ENCODE measurements around the gene PCDHGA10.

PCDHGA10 gene

DNA sequence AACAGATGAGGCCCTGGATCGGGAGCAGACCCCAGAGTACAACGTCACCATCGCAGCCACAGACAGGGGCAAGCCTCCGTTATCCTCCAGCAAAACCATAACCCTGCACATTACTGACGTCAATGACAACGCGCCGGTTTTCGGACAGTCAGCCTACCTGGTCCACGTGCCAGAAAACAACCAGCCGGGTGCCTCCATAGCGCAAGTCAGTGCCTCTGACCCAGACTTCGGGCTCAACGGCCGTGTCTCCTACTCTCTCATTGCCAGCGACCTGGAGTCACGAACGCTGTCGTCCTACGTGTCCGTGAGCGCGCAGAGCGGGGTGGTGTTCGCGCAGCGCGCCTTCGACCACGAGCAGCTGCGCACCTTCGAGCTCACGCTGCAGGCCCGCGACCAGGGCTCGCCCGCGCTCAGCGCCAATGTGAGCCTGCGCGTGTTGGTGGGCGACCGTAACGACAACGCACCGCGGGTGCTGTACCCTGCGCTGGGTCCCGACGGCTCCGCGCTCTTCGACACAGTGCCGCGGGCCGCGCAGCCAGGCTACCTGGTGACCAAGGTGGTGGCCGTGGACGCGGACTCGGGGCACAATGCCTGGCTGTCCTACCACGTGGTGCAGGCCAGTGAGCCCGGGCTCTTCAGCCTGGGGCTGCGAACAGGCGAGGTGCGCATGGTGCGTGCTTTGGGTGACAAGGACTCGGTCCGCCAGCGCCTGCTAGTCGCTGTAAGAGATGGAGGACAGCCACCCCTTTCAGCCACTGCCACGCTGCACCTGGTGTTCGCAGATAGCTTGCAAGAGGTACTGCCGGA lies 6.5 kb downstream of the PCDHGA10 start:
- in situ Hi-C loops (cut with HindIII; ENCODE audit: low pct_ligation_motif_present, low sequenced_read_pairs), result loop anchor here (25.0 kb wide), 1 partner anchor 93 kb away; no protein-coding TSS in a partner anchor
- H3K4me3 ChIP-seq (ENCODE audit: low read depth, low read length), result no peak overlapping the region
- no peaks in the 10 kb centered on the region for H3K27me3 ChIP-seq (replicated peaks)

DNA sequence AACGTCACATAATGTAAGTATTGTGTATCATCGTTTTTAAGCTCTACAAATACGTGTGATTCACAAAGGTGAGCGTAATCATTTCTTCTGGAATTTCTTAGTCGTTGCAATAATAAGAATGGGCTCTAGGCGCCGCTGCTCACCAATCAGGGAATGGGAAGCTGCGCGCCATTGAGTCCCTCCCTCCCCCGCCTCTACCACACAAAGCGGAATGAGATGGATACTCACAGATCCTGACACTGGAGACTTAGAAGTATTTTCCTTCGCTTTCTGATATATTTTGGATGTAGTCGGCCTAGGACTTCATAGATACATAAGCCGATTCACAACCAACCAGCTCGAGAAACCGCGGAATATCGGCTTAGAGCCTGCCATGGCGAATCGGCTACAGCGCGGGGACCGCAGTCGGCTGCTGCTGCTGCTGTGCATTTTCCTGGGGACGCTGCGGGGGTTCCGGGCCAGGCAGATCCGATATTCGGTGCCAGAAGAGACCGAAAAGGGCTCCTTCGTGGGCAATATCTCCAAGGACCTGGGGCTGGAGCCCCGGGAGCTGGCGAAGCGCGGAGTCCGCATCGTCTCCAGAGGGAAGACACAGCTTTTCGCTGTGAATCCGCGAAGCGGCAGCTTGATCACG lies 8.2 kb downstream of the PCDHGA10 start, which contains the start of gene PCDHGA11:
Gene PCDHGA11, plus strand, starts transcription at position 197 of the 634 bp plus-strand sequence. Its CDS starts 177 bp downstream, at position 374.
- TF ChIP-seq, protein P1, sequence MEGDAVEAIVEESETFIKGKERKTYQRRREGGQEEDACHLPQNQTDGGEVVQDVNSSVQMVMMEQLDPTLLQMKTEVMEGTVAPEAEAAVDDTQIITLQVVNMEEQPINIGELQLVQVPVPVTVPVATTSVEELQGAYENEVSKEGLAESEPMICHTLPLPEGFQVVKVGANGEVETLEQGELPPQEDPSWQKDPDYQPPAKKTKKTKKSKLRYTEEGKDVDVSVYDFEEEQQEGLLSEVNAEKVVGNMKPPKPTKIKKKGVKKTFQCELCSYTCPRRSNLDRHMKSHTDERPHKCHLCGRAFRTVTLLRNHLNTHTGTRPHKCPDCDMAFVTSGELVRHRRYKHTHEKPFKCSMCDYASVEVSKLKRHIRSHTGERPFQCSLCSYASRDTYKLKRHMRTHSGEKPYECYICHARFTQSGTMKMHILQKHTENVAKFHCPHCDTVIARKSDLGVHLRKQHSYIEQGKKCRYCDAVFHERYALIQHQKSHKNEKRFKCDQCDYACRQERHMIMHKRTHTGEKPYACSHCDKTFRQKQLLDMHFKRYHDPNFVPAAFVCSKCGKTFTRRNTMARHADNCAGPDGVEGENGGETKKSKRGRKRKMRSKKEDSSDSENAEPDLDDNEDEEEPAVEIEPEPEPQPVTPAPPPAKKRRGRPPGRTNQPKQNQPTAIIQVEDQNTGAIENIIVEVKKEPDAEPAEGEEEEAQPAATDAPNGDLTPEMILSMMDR (IDR thresholded peaks at IDR 0.05; ENCODE audit: low read depth, low read length, missing control alignments), result peak; percentile 74
- H3K36me3 ChIP-seq (replicated peaks), result no peaks in the 10 kb centered on the region
- H3K27ac ChIP-seq, result no peak within 1 kb of the TSS
- DNase-seq, result peak; percentile 60
- H3K4me3 ChIP-seq (ENCODE audit: low read depth, low read length), result peak within 1 kb of the TSS; percentile 62
- in situ Hi-C loops (cut with HindIII; ENCODE audit: low pct_ligation_motif_present, low sequenced_read_pairs), result loop anchor here (25.0 kb wide), 1 partner anchor 91 kb away; no protein-coding TSS in a partner anchor
- H3K27me3 ChIP-seq (replicated peaks), result no peaks in the 10 kb centered on the region

More for the DNA sequence above, 6.5 kb downstream of the PCDHGA10 start:
- H3K27ac ChIP-seq, result no peak overlapping the region
- no peaks in the 10 kb centered on the region for H3K36me3 ChIP-seq (replicated peaks)
- TF ChIP-seq, protein P1 (IDR thresholded peaks at IDR 0.05; ENCODE audit: low read depth, low read length, missing control alignments), result no peak
- DNase-seq, result no peak

GRCh38 chr5:141421489-141421855 lies 8.7 kb downstream of the PCDHGA10 start:
- in situ Hi-C loops (cut with HindIII; ENCODE audit: low pct_ligation_motif_present, low sequenced_read_pairs), result loop anchor here (25.0 kb wide), 1 partner anchor 91 kb away; no protein-coding TSS in a partner anchor
- Histone ChIP-seq H3K36me3 (replicated peaks) (no peaks in the 10 kb centered on the region), H3K27ac (no peak overlapping the region), H3K27me3 (replicated peaks) (no peaks in the 10 kb centered on the region), H3K4me3 (ENCODE audit: low read depth, low read length) (peak overlapping the region; percentile 62)
- DNase-seq, result no peak
- TF ChIP-seq, protein P1 (IDR thresholded peaks at IDR 0.05; ENCODE audit: low read depth, low read length, missing control alignments), result no peak

- no peaks in the 10 kb centered on the region for H3K27me3 ChIP-seq (replicated peaks)
- TF ChIP-seq, protein P1 (IDR thresholded peaks at IDR 0.05; ENCODE audit: low read depth, low read length, missing control alignments), result no peak
- H3K4me3 ChIP-seq (ENCODE audit: low read depth, low read length), result no peak overlapping the region
- DNase-seq, result no peak
- no peak overlapping the region for H3K27ac ChIP-seq
- no peaks in the 10 kb centered on the region for H3K36me3 ChIP-seq (replicated peaks)
- in situ Hi-C loops (cut with HindIII; ENCODE audit: low pct_ligation_motif_present, low sequenced_read_pairs), result loop anchor here (25.0 kb wide), 1 partner anchor 89 kb away; no protein-coding TSS in a partner anchor
Observed at GRCh38 chr5:141422742-141423291, 10.0 kb downstream of the PCDHGA10 start.

DNA sequence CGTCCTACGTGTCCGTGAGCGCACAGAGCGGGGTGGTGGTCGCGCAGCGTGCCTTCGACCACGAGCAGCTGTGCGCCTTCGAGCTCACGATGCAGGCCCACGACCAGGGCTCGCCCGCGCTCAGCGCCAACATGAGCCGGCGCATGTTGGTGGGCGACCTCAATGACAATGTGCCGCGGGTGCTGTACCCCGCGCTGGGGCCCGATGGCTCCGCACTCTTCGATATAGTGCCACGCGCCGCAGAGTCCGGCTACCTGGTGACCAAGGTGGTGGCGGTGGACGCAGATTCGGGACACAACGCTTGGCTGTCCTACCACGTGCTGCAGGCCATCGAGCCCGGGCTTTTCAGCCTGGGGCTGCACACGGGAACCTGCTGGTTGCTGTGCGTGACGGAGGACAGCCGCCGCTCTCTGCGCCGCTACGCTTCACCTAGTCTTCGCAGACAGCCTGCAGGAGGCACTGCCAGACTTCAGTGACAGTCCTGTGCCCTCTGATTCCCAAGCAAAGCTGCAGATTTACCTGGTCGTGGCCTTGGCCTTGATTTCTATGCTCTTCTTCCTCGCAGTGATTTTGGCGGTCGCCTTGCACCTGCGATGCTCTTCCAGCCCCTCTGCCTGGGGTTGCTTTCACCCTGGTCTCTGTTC lies 15.1 kb downstream of the PCDHGA10 start:
- Histone ChIP-seq H3K27me3 (replicated peaks) (no peaks in the 10 kb centered on the region), H3K36me3 (replicated peaks) (no peaks in the 10 kb centered on the region), H3K4me3 (ENCODE audit: low read depth, low read length) (no peak overlapping the region), H3K27ac (no peak overlapping the region)
- TF ChIP-seq, protein P1 (IDR thresholded peaks at IDR 0.05; ENCODE audit: low read depth, low read length, missing control alignments), result no peak
- in situ Hi-C loops (cut with HindIII; ENCODE audit: low pct_ligation_motif_present, low sequenced_read_pairs), result no loop called here
- DNase-seq, result no peak

Data from brain microvascular endothelial cell (primary cell).